K562 (cell line): Measurements from ENCODE around the gene PSMB2. TPM values are rescaled to one million over a fixed set of nuclear protein-coding genes. Genes with fewer than 3 reads are reported as not detected.

Experiments used
- ATAC-seq: fragments of 200-7000 bp; cut with Tn5 transposase; 3 replicates; pipeline ENCODE4 v1.9.1; 2020; ENCODE audit warnings: moderate library complexity
- BruUV-seq: library from RNA; stranded (reverse); fragments of 400-500 nt; replicated peaks from 2 replicates; lab custom pipeline; 2021; lab: Mats Ljungman, UMichigan
- CTCF ChIA-PET: fragments of 300-600 bp; formaldehyde crosslinking; extraction: SDS; loops from one replicate; lab custom pipeline; 2021; ENCODE audit warnings: low intra/inter-chr PET ratio; lab: Yijun Ruan, JAX
- POLR2A ChIA-PET: fragments of 300-600, 350-650 bp; sonication (Branson Sonifier 250); formaldehyde crosslinking; extraction: SDS; loops from one replicate; lab custom pipeline; 2021; ENCODE audit warnings: antibody characterized with exemption, inconsistent platforms; lab: Yijun Ruan, JAX
- DNase-seq, 4 experiments: peaks; one replicate each; pipeline versions ENCODE4 v3.0.0 to v3.0.0-alpha.2; 2011 to 2018; ENCODE audit warnings: low spot score in 3 of 4, mixed read lengths in 3 of 4; ENCODE audit errors: extremely low read depth in 1 of 4
- FAIRE-seq: peaks from 2 replicates; lab custom pipeline; 2011; peaks lifted over from hg19 to GRCh38; lab: Jason Lieb, UNC
- H2AFZ ChIP-seq: 2 replicates; pipeline ENCODE4 v1.6.0; 2011; ENCODE audit warnings: low read depth, low read length, control low read depth, inconsistent platforms
- H3K27ac ChIP-seq: fragments of 200-600 bp; 3 replicates; pipeline ENCODE4 v1.8.0; 2011; ENCODE audit warnings: low read depth, mild to moderate bottlenecking, control low read depth, inconsistent platforms, low read length, moderate library complexity, mixed read lengths; ENCODE audit errors: extremely low read depth
- H3K27me3 ChIP-seq, 2 experiments: fragments of 300-600 bp in 1 of 2; 2 replicates in 1 of 2; 3 replicates in 1 of 2; pipeline versions ENCODE4 v1.6.0 to v1.8.0; 2011; ENCODE audit warnings: inconsistent platforms in 2 of 2, low read length in 2 of 2, mild to moderate bottlenecking in 1 of 2, mixed read lengths in 1 of 2, moderate library complexity in 1 of 2; ENCODE audit not compliant: control insufficient read depth in 2 of 2, insufficient read depth in 2 of 2
- H3K36me3 ChIP-seq: fragments of 300-600 bp; 3 replicates; pipeline ENCODE4 v1.8.0; 2011; ENCODE audit warnings: mild to moderate bottlenecking, low read length, inconsistent platforms; ENCODE audit not compliant: control insufficient read depth, insufficient read depth
- H3K4me1 ChIP-seq, 2 experiments: fragments of 200-600 bp in 1 of 2; replicated peaks in 1 of 2; 2 replicates in 1 of 2; 3 replicates in 1 of 2; pipeline versions ENCODE4 v1.5.1 to v1.8.0; 2011; ENCODE audit warnings: inconsistent platforms in 2 of 2, low read length in 2 of 2, mild to moderate bottlenecking in 1 of 2, mixed read lengths in 1 of 2, moderate library complexity in 1 of 2; ENCODE audit not compliant: control insufficient read depth in 2 of 2, insufficient read depth in 2 of 2
- H3K4me2 ChIP-seq: 2 replicates; pipeline ENCODE4 v1.6.1; 2011; ENCODE audit warnings: low read length, control low read depth, inconsistent platforms, mixed read lengths; ENCODE audit not compliant: insufficient read depth
- H3K4me3 ChIP-seq: fragments of 200-600 bp; sonication (generic), shearing (Covaris generic); 2 replicates; pipeline ENCODE4 v1.5.1; 2016; ENCODE audit warnings: control low read depth, inconsistent platforms
- H3K79me2 ChIP-seq: fragments of 200-600 bp; 3 replicates; pipeline ENCODE4 v1.8.0; 2011; ENCODE audit warnings: low read length, inconsistent platforms; ENCODE audit not compliant: control insufficient read depth, insufficient read depth
- H3K9ac ChIP-seq, 2 experiments: 2 replicates each; pipeline versions ENCODE4 v1.6.0 to v1.6.1; 2011; ENCODE audit warnings: low read depth in 2 of 2, low read length in 2 of 2, control low read depth in 1 of 2, inconsistent platforms in 1 of 2, mild to moderate bottlenecking in 1 of 2, mixed read lengths in 1 of 2; ENCODE audit not compliant: insufficient read depth in 1 of 2
- H3K9me1 ChIP-seq: one replicate; pipeline ENCODE4 v1.6.0; 2011; ENCODE audit warnings: inconsistent platforms, mild to moderate bottlenecking, low read length, moderate library complexity; ENCODE audit not compliant: control insufficient read depth, insufficient read depth
- H3K9me3 ChIP-seq: replicated peaks from 2 replicates; pipeline ENCODE4 v1.5.1; 2011; ENCODE audit warnings: low read depth, low read length, inconsistent platforms; ENCODE audit not compliant: control insufficient read depth, insufficient read depth
- H4K20me1 ChIP-seq: replicated peaks from 2 replicates; pipeline ENCODE4 v1.6.1; 2011; ENCODE audit warnings: low read length, inconsistent platforms, mixed read lengths; ENCODE audit not compliant: control insufficient read depth, insufficient read depth
- CREB1 ChIP-seq, 2 experiments: sonication (generic) in 1 of 2; formaldehyde crosslinking in 1 of 2; IDR thresholded peaks; 2 replicates each; pipeline versions ENCODE4 v1.6.1 to v1.8.0; 2012 to 2022; ENCODE audit warnings: inconsistent platforms in 1 of 2, mild to moderate bottlenecking in 1 of 2, missing genetic modification reagents in 1 of 2, moderate library complexity in 1 of 2
- GTF2E2 ChIP-seq: fragments of 200-800 bp; sonication (Bioruptor generic); IDR thresholded peaks from 2 replicates; pipeline ENCODE4 v1.6.1; 2016; ENCODE audit warnings: missing genetic modification characterization, missing compliant biosample characterization
- HNRNPUL1 ChIP-seq: fragments of 200-400 bp; formaldehyde crosslinking; IDR thresholded peaks from 2 replicates; pipeline ENCODE4 v1.6.1; 2017; ENCODE audit warnings: low read length
- POLR2A ChIP-seq: fragments of 450-650 bp; conservative IDR thresholded peaks from 2 replicates; pipeline ENCODE4 v1.6.1; 2016
- PTRF ChIP-seq: fragments of 450-650 bp; IDR thresholded peaks from 2 replicates; pipeline ENCODE4 v1.6.1; 2016; ENCODE audit warnings: mild to moderate bottlenecking, missing genetic modification characterization, missing compliant biosample characterization
- SLC30A9 ChIP-seq: fragments of 250-450 bp; sonication (Bioruptor Pico); IDR thresholded peaks from 2 replicates; pipeline ENCODE4 v1.8.0; 2022; ENCODE audit warnings: mild to moderate bottlenecking, moderate library complexity
- WGBS: fragments of 100-300 bp; shearing (Covaris generic); methylation state at CpG from one replicate; pipeline ENCODE4 v1.1.6; 2016; ENCODE audit warnings: low coverage, mixed read lengths; ENCODE audit not compliant: insufficient coverage; ENCODE audit errors: missing lambda C conversion rate; 5-methylcytosine and 5-hydroxymethylcytosine counted together
- in situ Hi-C: fragments of 300-500 bp; cut with MboI; formaldehyde crosslinking; loops from 4 replicates; pipeline ENCODE4 v1.15.0; 2018; ENCODE audit warnings: inconsistent platforms, mixed read lengths
- intact Hi-C: fragments of 100-400 bp; cut with micrococcal nuclease; formaldehyde crosslinking; loops from 2 replicates; pipeline ENCODE4 v1.14.2; 2022
- polyA plus RNA-seq, 8 experiments: library from polyadenylated mRNA; depleted of rRNA in 4 of 8; stranded (reverse) in 5 of 8; unstranded in 3 of 8; fragments of >200 nt; fragmentation: Nextera tagmentation in 2 of 8; fragmentation: Illumina TruSeq in 1 of 8; extraction: Ambion mirVana in 2 of 8; extraction: Trizol in 1 of 8; gene quantifications; 2 replicates each; pipeline versions ENCODE4 v1.2.1 to v1.2.3, GENCODE V29; 2011 to 2014; ENCODE audit warnings: inconsistent platforms in 1 of 8, missing spikeins in 1 of 8
- total RNA-seq, 7 experiments: library from RNA; depleted of rRNA in 6 of 7; stranded (reverse); fragments of >200 nt in 6 of 7; fragmentation: Illumina TruSeq in 2 of 7; extraction: Trizol in 2 of 7; gene quantifications; 2 replicates each; pipeline versions ENCODE4 v1.2.1 to v1.2.3, GENCODE V29; 2011 to 2021; ENCODE audit warnings: low replicate concordance in 1 of 7

Gene PSMB2
- total and polyA plus RNA-seq, 9 of the 15 experiments (the other 6 are each of a cell fraction or from before 2014, with no cell fraction given): 71.7 to 543 (median 165) TPM

GRCh38 chr1:35600593-35600992, 40.7 kb downstream of the PSMB2 start:
- POLR2A ChIA-PET: interaction anchor here (0.7 to 1.2 kb wide), 6 partner anchors 9 to 160 kb away, joined by 3 to 7 read pairs (median 5); no protein-coding TSS in a partner anchor
- H3K4me1 ChIP-seq: no peaks in the 10 kb centered on the region
- TSS peak; percentile 7 for BruUV-seq
- H3K79me2 ChIP-seq: peaks cover 2% of the 10 kb centered on the region; the same call in 2 of the 3 replicates
- ATAC-seq (no peak), FAIRE-seq (no peak), DNase-seq (no peak)
- H3K9ac ChIP-seq: no peak overlapping the region
- no peak overlapping the region for H3K4me3 ChIP-seq
- TF ChIP-seq CREB1 (IDR thresholded peaks at IDR 0.05) (no peak), CREB1 (CRISPR knock-in tag; IDR thresholded peaks at IDR 0.05) (no peak), GTF2E2 (tag) (no peak), PTRF (tag) (no peak), POLR2A (peak; percentile 52), SLC30A9 (no peak)
- no peak overlapping the region for H3K4me2 ChIP-seq
- H2AFZ ChIP-seq: no peak overlapping the region
- H3K9me3 ChIP-seq: no peaks in the 10 kb centered on the region
- no peaks in the 10 kb centered on the region for H3K27me3 ChIP-seq
- WGBS: 98% methylated on average over 3 of the region's 3 CpGs
- CTCF ChIA-PET: no interaction called here
- no peaks in the 10 kb centered on the region for H3K9me1 ChIP-seq
- intact Hi-C loops: no loop called here
- no peak overlapping the region for H3K27ac ChIP-seq
- peaks cover under 1% of the 10 kb centered on the region; the same call in 1 of the 2 replicates for H4K20me1 ChIP-seq
- peaks cover 81% of the 10 kb centered on the region for H3K36me3 ChIP-seq
- in situ Hi-C loops: no loop called here

DNA sequence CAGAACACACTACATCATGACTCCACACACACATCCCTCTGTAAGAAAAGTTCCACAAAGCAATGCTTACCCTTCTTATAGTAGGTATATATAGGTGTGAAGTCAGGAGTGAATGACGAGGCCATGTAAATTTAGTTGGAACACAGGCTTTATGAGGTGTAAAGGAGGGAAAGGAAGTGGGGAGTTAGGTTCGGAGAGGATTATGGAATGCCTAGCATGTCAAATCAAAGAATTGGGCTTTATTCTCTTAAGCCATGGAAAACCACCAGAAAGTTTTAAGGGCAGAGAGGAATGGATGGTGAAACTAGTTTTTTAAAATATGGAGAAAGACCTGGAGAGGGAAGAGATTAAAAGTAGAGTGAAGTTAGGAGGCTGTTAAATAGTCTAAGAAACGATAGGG, 41.9 kb downstream of the PSMB2 start:
- 86% methylated on average over 3 of the region's 3 CpGs for WGBS

More for the DNA sequence above, 41.9 kb downstream of the PSMB2 start:
- Histone ChIP-seq H3K4me2 (no peak overlapping the region), H3K36me3 (peaks cover 72% of the 10 kb centered on the region), H3K27me3 (no peaks in the 10 kb centered on the region), H4K20me1 (no peaks in the 10 kb centered on the region), H3K79me2 (no peaks in the 10 kb centered on the region; the same call in 2 of the 3 replicates), H3K4me3 (no peak overlapping the region), H3K9ac (no peak overlapping the region), H3K4me1 (no peaks in the 10 kb centered on the region), H3K9me3 (no peaks in the 10 kb centered on the region), H3K27ac (no peak overlapping the region), H2AFZ (no peak overlapping the region), H3K9me1 (no peaks in the 10 kb centered on the region)
- BruUV-seq: no TSS peak
- ATAC-seq (no peak), DNase-seq (no peak), FAIRE-seq (no peak)
- intact Hi-C loops: no loop called here
- in situ Hi-C loops: no loop called here
- ChIA-PET POLR2A (interaction anchor here (0.6 to 1.1 kb wide), 6 partner anchors 9 to 117 kb away, joined by 3 read pairs; no protein-coding TSS in a partner anchor), CTCF (no interaction called here)
- peak; percentile 53; the same call in 1 of the 2 replicates for TF ChIP-seq POLR2A
- no peak for TF ChIP-seq HNRNPUL1
